NCI-H2196 (cell line): ENCODE measurements around the gene MTMR10.

ENCODE experiments used
- DNase-seq: peaks from one replicate; lab custom pipeline; 2025; ENCODE audit not compliant: unreplicated experiment; lab: John Stamatoyannopoulos, UW

The MTMR10 gene

DNA sequence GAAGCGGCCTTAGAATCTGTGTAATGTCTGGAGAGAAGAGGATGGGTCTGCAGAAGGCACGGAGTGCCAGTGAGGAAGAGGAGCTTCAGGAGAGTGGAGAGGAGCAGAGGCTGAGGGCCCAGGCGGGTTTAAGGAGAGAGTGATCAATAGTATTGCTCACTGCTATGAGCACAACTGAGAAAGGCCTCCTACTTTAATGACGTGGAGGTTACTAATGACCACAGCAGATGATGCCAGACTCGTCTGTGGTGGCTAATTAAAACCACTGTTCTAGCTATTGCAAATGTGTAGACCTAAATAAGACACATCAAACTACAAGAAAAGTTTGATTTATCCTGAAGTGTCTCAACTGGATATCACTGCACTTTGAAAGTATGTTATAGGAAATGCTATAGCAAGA lies 33.2 kb downstream of the MTMR10 start:
- DNase-seq, result no peak

DNA sequence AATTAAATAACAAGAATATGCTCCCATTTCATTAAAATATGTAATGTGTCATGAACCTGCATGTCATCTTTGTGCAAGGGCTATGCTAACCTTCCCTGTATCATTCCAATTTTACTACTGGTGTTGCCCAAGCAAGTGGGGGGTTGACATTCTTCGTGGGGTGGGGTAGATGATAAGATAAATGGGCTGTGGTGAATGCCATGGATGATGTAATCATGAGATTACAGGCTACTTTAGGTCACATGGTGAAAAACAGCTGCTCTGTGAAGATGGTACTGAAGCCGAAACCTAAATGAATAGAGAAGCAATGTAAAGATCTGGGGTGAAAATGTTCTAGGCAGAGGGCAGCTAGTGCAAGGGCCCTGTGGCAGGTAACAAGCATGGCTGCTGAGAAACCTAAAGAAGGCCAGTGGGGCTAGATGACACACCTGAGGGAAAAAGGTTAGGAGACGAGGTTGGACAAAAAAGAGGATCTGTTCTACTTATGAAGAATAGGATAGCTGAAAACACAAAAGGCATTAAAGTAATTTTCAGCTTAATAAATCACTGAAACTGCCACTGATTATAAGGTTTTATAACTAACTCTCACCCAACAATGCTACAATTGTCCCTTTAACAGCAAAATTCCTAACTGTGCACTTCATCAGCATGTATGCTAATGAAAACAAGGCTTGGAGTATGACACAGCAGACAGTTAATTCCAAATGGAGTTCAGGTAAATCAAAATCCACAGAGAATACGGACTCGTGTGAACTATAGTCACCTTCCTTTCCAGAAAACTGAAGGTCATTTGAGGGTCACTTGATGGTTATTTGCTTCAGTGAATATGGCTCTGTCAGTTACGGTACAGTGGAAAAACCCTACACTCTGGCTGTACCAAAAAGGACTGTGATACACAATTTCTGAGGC lies 35.0 kb downstream of the MTMR10 start:
- DNase-seq, result no peak

DNA sequence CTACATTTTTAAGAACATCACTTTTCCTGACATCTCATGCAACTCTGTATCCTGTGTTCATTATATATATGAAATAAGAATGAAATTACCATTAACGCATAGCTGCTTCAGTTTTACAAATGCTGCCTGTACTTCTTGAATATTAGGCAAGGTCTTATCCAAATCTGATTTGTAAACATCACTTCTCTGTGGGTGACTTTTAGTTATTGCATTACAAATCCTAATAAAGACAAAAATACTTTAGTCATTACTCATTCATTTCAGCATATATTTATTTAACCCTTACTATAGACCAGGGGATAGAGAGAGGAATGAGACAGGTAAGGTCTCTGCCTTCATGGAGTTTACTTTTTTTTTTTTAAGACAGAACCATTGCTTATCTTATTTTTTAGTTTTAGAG lies 36.8 kb downstream of the MTMR10 start:
- no peak for DNase-seq

DNA sequence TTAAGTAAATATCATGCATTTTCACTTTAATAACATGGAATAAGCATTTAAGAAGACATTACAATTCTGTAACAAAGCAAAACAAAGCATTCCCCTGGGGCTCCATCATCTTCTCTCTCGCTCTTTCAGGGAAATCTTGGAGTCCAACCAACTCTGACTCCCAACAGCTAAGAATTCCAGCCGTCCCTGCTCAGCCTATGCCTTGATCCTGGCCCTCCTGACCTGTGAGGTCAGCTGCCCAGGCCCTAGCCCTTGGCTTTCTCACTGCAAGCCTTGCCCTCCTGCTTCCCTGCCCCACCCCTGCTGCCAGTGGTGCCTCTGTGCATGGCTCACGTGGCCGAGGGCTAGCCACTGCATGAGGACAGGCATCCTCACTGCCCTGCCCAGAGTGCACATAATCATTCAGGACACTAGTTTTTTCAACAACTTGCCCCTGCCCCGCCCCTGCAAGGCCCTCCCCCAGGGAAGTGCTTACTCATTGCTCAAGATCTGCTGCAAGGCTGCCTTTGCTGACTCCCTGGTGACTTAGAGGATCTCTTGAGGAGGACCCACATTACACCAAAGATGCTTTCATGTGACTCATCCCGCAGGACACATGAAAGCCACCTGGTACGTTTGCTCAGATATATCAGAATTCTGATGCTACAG lies 37.6 kb downstream of the MTMR10 start:
- DNase-seq, result no peak

DNA sequence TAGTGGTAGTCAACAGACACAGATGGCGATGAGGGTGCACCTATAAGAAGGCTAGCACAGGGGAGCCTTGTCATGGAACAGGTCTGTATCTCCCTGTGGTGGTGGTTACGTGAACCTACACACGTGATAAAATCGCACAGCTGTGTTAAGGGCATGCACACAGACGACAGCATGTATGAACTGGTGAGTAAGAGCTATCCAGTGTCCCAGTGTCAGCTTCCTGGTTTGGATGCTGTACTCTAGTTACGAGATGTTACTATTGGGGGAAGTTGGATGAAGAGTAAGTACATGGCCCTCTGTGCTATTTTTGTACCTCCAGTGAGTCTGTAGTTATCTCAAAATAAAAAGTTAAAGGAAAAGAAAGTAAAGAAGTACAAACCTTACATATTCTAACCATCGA lies 38.2 kb downstream of the MTMR10 start:
- DNase-seq, result no peak

DNA sequence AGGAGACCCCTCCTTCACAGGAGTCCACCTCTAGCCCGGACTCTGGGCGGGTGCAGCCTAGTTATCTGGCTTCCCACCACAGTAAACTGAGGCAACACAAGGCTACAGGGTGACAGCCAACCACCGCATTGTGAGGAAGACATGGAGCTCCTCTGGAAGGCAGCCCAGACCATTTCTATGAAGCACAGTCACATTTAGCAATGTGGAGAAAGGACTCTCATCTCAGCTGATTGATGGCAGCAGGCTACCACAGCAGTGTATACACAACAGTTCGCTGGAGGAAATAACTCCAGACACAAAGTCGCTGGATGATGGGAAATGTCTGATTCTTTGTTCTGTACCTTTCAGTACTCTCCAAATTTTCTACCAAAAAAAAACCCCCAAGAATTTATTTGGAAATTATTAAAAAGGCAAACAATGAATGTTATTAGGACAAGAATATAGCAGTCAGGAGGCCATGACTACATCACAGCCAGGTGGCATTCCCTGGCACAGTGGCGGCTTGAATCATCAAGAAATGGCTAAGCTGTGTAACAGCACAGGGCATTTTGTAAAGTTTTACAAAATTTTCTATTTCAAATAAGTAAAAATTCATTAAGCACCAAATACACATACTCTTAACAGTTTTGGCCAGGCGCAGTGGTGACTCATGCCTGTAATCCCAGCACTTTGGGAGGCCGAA lies 47.6 kb downstream of the MTMR10 start:
- no peak for DNase-seq

DNA sequence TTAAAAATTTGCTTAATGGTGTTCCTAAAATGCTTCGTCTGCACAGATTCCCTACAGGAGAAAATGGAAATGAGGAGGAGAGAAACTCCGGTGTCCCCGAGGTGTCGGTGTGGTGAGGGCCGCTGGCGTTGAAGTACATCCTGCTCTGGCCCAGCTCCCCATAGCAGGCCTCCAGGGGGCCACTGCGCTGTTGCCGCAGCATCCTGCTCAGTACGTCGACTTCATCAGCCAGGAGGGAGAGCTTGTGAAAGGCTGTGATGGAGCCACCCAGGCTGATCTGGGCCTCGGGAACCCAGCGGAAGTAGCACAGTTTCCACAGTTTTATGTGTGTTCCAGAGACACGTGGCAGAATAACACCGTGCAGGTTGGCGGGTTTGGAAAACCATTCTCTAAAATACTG lies 49.9 kb downstream of the MTMR10 start:
- no peak for DNase-seq

DNA sequence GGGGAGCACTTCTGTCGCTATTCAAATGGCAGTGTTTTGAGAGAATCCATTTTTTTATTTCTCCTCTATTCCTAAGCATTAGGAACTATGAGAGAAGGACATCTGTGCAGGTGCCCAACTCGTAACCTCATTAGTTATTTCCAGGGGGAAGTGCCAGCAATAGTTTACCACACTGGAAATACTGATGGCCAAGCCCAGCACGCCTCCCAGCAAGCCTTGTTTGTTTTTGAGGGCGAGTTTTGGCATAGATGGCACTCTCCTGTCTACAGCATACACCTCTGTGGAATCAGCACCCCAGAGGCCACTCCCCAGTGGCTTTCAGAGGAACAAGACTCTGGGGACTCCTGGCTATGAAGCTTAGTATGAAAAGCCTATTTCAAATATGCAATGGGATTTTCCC lies 51.1 kb downstream of the MTMR10 start:
- no peak for DNase-seq

DNA sequence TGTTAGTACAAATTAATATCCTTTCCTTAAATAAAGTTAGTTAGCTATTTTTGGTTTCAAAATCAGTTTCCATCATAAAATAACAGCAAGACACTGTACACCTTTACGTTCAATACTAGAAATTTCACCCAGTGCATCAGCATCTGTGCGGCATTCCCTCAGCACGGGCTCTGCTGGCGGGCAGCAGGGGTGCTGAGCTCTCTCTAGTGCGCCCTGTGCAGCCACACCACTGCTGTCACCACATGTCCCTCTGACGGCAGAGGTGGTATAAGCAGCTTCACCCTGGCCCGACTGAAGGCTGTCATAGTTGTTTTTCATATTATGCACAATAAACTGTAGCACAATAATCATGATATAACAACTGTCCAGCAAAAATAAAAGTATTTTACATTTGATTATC lies 52.3 kb downstream of the MTMR10 start:
- no peak for DNase-seq

DNA sequence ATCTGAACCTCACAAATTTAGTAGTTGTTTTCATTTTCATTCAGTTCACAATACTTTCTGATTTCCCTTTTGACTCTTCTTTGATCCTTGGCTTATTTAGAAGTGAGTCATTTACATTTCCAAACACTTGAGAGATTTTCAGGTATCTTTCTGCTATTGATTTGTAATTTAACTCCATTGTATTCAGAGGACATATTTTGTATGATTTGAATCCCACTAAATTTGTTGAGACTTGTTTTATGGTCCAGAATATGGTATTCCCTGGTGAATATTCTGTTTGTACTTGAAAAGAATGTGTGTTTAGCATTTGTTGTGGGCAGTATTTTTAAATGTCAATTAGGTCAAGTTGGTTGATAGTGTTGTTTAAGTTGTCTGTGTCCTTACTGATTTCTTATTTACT lies 58.1 kb downstream of the MTMR10 start:
- no peak for DNase-seq

DNA sequence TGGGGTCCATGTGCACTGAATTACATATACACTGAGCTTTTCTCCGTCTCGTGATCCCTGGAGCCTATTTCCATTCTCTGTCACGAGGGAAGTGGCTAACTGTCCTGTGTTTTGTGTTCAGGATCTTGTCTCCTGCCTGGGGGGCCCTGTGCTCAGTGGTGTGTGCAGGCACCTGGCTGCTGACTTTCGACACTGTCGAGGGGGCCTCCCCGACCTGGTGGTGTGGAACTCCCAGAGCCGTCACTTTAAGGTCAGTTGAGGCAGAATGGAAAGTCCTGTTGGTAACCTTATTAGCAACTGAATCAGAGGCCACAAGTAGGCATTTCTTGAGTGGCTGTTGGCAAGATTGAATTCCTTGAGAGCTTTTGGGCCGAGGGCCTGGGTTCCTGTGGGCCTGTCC lies 61.0 kb downstream of the MTMR10 start:
- DNase-seq, result no peak

DNA sequence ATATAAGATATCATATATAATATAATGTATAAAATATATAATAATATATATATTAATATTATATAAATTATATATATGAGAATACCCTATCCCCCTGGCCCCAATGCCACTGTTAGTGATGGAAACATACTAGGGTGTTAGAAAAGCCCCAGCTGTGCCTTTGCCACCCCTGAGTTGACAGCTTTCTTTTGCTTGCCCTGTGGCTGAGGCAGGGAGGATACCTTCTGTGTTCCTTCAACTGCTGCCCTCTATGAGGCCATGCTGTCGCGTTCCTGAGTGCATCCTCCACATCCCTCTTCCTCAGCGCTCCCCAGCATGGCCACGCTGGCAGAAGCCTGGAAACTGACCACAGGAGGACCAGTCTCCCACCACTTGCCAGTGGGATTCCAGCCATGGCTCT lies 61.4 kb downstream of the MTMR10 start:
- no peak for DNase-seq

DNA sequence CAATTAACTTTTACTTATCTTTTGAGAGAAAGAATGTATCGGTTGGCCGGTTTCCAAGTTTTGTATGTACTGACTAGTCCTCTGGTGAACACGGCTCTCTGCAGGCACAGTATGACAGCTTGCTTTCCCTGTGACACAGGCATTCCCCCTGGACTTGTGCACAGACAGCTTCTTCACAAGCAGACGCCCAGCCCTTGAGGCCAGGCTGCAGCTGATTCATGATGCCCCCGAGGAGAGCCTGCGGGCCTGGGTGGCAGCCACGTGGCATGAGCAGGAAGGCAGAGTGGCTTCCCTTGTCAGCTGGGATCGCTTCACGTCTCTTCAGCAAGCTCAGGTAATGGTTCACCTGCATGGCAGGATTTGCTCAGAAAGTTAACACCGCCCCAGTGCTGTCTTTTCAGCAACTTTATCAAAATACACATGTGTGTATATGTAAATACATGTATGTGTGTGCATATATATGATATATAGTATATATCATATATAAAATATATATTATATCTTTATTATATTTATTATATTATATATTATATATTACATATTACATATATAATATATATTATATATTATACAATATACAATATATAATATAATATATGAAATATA lies 62.3 kb downstream of the MTMR10 start:
- no peak for DNase-seq

DNA sequence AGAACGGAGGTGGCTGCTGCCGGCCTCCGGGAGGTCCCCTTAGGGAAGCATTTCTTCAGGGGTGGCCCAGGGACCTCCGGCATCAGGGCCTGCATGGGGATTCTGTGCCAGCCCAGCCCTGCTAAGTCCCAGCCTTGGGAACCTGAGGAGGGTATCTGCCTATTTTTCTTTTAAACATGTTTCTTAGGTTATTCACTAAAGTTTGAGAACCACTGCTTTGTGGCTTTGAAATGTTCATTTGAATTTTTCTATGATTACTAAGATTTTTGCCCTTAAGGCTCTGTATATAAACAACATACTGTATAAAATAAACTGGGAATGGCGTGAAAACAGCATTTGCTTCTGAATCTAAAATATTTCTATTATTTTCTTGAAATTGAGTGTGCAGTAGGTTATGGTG lies 63.4 kb downstream of the MTMR10 start:
- DNase-seq, result no peak

DNA sequence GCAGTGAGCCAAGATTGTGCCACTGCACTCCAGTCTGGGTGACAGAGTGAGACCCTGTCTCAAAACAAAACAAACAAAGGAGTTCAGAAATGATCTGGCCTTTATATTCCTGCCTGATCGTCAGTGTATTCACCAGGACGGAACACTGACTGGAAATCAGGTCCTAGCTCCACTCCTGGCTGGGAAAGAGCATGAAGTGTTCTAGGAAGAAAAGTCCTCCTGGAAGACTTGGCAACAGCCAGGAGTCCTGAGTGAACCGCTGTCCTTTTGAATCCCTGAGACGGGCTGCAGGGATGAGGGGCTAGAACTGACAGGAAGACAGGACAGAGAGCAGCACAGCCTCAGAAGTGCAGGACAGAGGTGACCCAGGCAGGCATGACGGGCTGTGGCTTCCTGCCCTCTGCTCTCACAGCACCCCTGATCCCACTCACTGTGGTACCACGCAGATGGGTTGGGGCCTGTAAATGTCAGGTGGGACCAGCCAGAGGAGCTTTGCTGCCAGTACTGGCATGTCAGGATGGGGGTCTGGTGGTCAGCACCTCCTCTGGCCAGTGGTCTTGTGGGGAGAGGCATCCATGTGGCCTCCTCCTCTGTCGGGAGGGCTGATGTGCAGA lies 64.2 kb downstream of the MTMR10 start:
- no peak for DNase-seq

DNA sequence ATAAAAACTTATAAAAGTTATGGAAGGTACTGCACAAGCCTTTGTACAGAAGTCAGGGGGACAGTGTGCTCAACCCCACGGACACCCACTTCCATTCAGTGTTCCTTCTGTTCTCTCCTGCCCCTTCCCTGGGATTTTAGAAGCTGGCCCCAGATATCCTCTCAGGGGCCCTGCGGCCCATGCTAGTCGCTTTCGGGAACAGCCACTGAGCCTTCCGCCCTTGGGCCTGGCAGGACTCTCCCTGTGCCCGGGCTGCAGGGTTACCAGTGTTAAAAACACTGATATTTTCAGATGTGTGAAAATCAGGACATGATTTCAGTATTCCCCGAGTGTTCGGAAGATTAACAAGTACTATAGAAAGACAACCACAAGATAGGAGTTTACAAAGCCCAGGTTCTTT lies 65.3 kb downstream of the MTMR10 start:
- DNase-seq, result no peak

DNA sequence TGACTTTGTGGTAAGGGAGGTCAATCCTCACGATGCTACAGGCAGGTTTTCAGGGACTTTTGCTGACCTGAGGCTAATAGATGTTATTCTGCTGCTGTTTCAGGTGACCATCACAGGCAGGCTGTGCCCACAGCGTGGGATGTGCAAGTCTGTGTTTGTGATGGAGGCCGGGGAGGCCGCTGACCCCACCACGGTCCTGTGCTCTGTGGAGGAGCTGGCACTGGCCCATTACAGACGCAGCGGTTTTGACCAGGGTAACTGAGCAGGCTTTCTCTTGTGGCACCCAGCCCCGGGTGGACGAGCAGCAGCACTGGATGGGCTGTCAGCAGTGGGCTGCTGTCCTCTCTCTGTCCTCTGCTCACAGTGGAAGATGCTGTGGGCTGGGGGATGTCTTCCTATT lies 65.7 kb downstream of the MTMR10 start:
- DNase-seq, result no peak

DNA sequence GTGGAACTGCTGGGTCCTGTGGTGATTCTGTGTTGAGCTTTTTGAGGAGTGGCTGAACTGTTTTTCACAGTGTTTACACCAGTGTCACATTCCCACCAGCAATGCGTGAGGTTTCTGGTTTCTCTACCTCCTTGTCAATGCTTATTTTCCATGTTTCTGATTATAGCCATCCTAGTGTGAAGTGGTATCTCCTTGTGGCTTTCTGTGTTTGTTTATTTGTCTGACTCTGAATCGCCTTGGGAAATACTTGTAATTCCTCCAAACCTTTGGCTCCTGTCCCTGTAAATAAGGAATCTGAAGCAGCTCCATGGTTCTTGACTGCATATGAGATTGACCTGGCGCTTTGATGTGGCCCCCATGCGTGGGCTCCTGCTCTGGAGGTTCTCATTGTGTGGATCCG lies 67.1 kb downstream of the MTMR10 start:
- DNase-seq, result no peak

DNA sequence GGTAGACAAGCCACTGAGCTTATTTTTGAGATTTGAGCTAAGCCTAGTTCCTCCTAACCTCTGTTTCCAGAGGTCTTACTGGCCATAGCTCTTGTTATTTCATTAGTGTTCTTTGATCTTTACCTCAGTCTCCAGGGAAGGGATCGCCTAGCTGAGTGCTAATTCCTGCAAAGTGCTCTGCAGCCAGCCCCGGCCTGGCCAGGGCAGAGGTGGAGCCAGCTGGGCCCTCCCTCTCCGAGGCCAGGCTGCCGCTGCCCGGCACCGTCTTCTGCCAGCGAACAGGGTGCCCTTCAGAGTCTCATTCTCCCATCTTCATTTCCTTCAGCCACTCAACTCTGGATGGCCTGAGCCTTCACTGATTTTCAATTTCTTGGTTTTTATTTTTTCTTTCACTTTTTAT lies 68.0 kb downstream of the MTMR10 start:
- no peak for DNase-seq

DNA sequence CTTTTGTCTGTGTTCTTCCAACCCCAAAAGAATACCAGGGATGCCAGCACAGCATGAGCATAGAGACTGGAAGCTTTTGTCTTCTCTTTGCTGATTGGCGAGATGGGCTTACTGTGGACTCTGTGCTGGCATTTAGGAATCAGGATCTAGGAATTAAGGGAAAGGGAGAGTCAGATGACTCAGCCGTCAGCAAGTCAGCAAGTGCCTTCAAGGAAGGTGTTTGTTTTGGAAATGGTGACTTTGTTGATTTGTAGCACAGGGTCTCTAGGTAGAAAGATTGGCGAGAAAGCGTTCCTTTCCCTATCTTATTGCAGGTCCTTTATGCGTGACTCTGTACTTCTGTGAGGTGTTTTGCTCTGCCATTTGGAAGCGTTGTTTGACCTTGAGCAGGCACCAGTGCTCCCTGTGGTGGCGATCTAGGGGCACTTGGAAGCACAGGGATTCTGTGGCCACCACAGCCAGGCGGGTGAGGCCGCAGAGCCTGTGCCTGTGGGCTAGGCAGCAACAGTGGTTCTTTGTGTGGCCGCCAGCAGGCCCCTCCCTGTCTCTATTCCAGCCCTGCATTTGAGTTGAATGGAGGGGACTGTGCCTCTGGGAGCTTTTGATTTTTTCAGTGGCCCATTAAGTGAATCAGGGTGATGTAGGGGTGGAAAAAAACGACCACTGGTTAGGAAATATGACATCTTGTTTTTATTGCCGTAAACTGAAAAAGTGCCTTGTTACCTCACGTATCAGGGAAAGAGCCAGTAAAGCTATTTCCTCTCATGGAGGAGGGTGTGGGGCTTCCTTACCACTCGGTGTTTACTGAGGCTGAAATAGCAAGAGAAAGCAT lies 68.7 kb downstream of the MTMR10 start:
- no peak for DNase-seq
